Muscle layer of colon (tissue), 2 donors: ENCODE data around the gene PIGQ.

Experiments
- H3K27ac ChIP-seq: one replicate; pipeline ENCODE4 v1.7.0; 2013; ENCODE audit warnings: low read depth, mild to moderate bottlenecking, low read length, moderate library complexity
- H3K27me3 ChIP-seq, 2 donors: one replicate each; pipeline ENCODE4 v1.7.0; 2013; ENCODE audit warnings: low read length in 2 of 2, mild to moderate bottlenecking in 2 of 2; ENCODE audit not compliant: insufficient read depth in 2 of 2, control insufficient read depth in 1 of 2
- H3K36me3 ChIP-seq: one replicate; pipeline ENCODE4 v1.7.0; 2013; ENCODE audit warnings: mild to moderate bottlenecking, low read length; ENCODE audit not compliant: insufficient read depth
- H3K4me1 ChIP-seq: one replicate; pipeline ENCODE4 v1.7.0; 2013; ENCODE audit warnings: mild to moderate bottlenecking, low read length; ENCODE audit not compliant: insufficient read depth
- H3K4me3 ChIP-seq, 2 donors: one replicate each; pipeline ENCODE4 v1.7.0; 2013; ENCODE audit warnings: low read length in 2 of 2, low read depth in 1 of 2, mild to moderate bottlenecking in 1 of 2, moderate library complexity in 1 of 2
- H3K9ac ChIP-seq: one replicate; pipeline ENCODE4 v1.7.0; 2013; ENCODE audit warnings: low read length
- H3K9me3 ChIP-seq: one replicate; pipeline ENCODE4 v1.7.0; 2013; ENCODE audit warnings: mild to moderate bottlenecking, low read length
- donor health status: abdominal sarcoma.
- donor health status: Adenocarcinoma of cecum.

PIGQ gene

DNA sequence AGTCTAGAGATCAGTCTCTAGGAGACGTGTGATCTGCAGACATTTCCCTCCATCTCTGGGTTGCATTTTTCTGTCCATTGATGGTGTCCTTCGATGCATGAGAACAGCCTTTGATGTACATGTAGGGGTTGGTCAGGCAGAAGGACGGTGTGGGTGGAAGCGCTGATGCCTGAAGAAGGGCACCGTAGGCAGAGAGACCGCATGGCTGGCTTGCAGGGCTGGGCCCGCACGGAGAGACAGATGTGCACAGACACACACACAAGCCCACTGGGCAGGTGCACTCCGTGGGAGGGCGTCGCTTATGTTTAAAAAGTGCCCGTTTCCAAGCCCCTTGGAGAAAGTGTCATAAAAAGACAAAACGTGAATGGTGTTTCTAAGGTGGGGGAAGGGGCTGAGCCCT lies 45.4 kb downstream of the PIGQ start:
- no peak overlapping the region for H3K4me3 ChIP-seq
- no peaks in the 10 kb centered on the region for H3K9me3 ChIP-seq
- no peak overlapping the region for H3K9ac ChIP-seq
- H3K4me1 ChIP-seq: no peaks in the 10 kb centered on the region
- no peak overlapping the region for H3K27ac ChIP-seq
- H3K27me3 ChIP-seq: no peaks in the 10 kb centered on the region
- H3K36me3 ChIP-seq: no peaks in the 10 kb centered on the region

DNA sequence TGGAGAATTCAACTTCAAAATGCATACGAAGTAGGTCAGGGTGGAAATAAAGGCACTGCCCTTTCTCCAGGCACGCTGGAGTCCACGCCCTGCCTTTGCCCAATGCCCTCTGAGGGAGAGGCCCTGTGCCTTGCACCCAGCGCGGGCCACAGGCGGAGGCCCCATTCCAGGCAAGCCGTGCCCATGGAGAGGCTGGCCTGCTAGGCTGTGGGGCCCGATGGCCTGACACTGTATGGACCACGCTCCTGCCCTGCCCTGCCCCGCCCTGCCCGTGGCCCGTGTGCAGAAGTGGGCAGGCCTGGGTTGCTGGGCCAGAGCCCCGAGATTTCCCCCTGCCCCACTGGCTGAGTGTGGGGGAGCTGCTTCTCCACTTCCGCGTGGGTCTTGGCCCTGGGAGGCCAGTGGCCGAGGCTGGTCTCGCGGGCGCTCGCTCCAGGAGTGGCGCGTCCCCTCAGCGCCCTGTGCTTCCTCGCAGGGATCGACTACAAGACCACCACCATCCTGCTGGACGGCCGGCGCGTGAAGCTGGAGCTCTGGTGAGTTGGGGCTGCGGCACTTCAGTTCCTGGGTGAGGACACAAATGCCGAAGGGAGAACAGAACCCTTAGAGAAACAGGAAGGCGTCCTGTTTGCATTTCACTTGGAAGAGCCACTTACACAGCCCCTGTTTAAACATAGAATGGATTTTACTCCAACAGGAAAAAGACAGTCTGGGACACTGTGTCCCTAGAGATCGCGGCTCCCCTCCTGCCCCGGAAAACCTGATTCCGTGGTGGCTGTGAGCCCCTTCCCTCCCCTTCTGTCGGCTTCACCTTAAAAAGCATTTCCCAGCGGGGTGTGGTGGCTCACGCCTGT lies 47.2 kb downstream of the PIGQ start:
- no peak overlapping the region for H3K27ac ChIP-seq
- H3K4me3 ChIP-seq: no peak overlapping the region
- H3K9me3 ChIP-seq: no peaks in the 10 kb centered on the region

DNA sequence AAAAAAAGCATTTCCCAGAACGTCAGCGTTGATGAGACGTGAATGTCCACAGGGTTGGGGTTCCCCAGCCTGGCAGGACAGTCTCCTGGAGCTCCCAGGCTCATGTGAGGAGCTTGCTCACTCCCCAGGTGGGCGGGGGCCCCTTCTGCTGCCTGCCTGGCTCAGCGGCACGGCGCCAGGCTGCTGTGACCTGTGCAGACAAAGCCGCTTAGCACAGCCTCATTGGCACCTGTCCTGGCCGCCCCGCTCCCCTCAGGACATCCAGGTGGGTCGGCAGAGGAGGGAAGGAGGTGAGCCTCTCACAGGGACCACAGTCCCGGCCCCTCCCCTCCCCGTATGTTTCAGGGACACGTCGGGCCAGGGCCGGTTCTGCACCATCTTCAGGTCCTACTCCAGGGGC lies 48.1 kb downstream of the PIGQ start:
- H3K4me3 ChIP-seq: no peak overlapping the region
- no peak overlapping the region for H3K27ac ChIP-seq
- no peaks in the 10 kb centered on the region for H3K9me3 ChIP-seq
- H3K9ac ChIP-seq: no peak overlapping the region
- no peaks in the 10 kb centered on the region for H3K27me3 ChIP-seq
- H3K36me3 ChIP-seq: no peaks in the 10 kb centered on the region
- peaks cover 4% of the 10 kb centered on the region for H3K4me1 ChIP-seq

More for the DNA sequence above, 47.2 kb downstream of the PIGQ start:
- no peak overlapping the region for H3K9ac ChIP-seq
- no peaks in the 10 kb centered on the region for H3K36me3 ChIP-seq
- H3K27me3 ChIP-seq: no peaks in the 10 kb centered on the region
- peaks cover 4% of the 10 kb centered on the region for H3K4me1 ChIP-seq

DNA sequence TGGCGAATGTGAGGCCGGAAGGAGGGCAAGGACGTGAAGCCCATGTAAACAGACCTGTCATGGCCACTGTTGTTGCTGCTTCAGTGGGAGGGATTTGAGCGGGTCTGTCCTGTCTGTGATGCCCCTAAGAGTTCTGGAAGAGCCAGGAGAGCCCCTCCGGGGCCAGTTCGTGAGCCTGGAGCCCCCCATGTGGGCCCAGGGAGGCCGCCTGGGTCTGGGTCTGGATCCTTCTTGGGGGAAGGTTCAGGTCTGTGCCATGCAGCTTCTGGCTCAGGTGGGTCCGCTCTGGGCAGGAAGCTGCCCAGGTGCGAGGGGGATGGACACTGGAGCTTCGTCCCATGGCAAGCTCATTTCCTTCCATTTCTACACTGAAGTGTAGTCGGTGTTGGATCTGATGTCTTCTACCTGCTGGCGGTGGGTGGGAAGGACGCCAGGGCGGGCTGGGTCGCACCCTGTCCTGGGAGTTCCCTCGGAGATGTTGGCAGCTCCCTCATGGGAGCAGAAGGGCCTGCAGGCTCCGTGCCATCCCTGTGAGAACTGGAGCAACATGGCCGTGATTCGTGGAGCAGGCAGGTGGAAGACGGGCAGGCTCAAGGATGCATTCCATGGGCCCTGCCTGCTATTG lies 49.8 kb downstream of the PIGQ start:
- Histone ChIP-seq H3K4me3 (no peak overlapping the region), H3K27me3 (no peaks in the 10 kb centered on the region), H3K9me3 (no peaks in the 10 kb centered on the region), H3K36me3 (no peaks in the 10 kb centered on the region), H3K9ac (no peak overlapping the region), H3K4me1 (peaks cover 4% of the 10 kb centered on the region), H3K27ac (no peak overlapping the region)

DNA sequence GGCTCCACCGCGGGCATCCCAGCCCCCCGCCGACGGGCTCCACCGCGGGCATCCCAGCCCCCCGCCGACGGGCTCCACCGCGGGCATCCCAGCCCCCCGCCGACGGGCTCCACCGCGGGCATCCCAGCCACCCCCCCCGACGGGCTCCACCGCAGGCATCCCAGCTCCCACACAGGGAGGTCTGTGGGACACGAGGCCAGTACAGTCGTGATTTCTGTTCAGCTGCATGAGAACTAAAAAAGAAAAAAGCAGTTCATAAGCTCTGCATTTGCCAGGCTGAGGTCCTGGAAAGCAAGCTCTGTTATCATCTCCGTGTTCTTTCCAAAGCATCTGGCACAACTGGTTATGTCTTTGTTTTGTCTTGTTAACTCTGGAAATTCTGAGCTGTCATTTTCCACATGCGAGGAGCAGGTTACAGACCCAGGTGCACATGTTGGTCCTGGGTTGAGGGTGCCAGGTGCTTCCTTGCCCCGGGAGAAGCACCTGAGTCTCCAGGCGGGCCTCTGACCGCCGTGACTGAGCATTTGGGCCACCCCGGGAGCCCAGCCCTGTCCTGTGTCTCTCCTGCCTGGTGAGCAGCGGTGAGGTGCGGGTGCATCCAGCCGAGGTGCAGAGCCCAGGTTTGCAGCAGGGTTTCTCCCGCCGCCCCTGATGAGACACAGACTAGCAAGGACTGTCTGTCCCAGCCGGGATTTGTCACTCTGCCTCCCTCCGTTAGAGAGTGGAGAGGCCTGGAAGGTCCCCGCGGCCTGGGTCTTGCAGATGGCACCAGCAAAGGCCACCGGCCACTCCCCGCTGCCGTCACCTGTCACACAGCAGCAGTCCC lies 51.1 kb downstream of the PIGQ start:
- Histone ChIP-seq H3K4me3 (no peak overlapping the region), H3K27ac (no peak overlapping the region)

DNA sequence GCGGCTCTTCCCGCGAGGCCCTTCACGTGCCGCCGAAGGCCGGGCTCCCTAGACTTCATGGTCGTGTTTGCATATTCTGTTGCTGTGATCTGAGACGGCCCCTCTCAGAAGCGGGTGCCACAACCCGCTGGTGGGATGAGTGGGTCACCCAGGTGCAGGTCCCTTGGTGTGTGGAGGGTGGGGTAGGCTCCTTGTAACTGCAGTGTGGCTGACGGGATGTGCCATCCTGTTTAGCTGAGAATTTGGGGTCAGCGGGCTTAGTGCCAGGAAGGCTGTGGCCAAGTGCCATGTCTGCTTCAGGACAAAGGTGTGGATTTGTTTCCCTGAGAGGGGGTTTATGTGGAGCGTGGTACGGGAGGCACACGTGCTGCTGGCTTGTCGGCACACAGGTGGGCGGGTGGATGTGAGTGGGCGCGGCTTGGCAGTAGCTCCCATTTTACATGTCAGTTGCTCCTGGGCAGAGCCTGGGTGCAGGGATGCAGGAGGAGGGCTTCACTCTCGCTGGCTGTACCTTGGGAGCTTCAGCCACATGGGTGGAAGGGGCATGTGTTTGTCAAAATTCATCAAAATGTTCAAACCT lies 51.8 kb downstream of the PIGQ start:
- H3K27me3 ChIP-seq: no peaks in the 10 kb centered on the region
- H3K9ac ChIP-seq: no peak overlapping the region
- H3K27ac ChIP-seq: no peak overlapping the region
- H3K4me3 ChIP-seq: no peak overlapping the region
- no peaks in the 10 kb centered on the region for H3K9me3 ChIP-seq
- H3K36me3 ChIP-seq: no peaks in the 10 kb centered on the region
- peaks cover 4% of the 10 kb centered on the region for H3K4me1 ChIP-seq

More for the DNA sequence above, 51.1 kb downstream of the PIGQ start:
- no peaks in the 10 kb centered on the region for H3K36me3 ChIP-seq
- peaks cover 4% of the 10 kb centered on the region for H3K4me1 ChIP-seq
- no peak overlapping the region for H3K9ac ChIP-seq
- H3K9me3 ChIP-seq: no peaks in the 10 kb centered on the region
- no peaks in the 10 kb centered on the region for H3K27me3 ChIP-seq

DNA sequence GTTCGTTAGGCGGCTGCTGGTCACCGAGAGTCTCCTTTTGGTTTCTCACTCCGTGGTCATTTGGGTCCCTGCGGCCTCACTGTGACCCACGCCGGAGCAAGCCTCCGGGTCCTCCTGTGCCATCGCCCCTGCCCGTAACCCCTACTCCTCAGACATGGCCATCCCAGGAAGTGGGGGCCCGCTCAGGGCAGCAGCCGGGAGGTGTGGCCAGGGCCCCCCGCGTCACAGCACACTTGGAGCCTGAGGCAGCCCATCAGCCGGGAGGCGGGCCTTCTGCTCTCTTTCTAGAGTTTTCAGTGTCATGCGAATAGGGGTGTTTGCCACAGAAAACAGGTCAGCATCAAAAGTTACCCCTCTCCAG lies 53.1 kb downstream of the PIGQ start:
- no peak overlapping the region for H3K9ac ChIP-seq
- H3K27ac ChIP-seq: no peak overlapping the region
- no peaks in the 10 kb centered on the region for H3K9me3 ChIP-seq
- H3K4me1 ChIP-seq: peaks cover 4% of the 10 kb centered on the region
- no peaks in the 10 kb centered on the region for H3K27me3 ChIP-seq
- H3K4me3 ChIP-seq: no peak overlapping the region
- no peaks in the 10 kb centered on the region for H3K36me3 ChIP-seq

DNA sequence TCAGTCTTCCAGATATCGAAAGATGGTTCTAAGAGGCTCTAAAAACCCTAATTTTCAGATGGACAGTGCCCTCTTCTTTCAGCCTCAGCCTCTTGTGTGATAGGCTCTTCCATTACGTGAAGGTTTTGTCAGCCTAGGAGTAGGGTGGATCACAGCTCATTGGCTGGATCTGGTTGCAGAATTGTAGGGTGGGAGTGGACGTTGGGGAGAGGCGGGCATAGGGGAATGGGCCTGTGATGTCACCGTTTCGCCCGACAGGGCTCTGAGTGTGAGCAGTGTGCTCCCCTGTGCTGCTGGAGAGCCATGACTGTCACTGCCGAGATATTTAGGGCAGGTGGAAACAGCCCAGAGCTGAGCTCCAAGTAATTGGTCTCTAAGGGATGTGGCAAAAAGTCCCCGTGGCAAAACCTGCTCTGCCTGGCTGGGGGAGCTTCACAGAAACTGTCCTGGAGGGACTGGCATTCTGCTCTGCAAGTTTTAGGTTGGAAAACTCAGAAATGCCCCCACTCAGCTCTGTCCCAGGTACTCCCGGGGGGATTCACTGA lies 54.8 kb downstream of the PIGQ start:
- no peak overlapping the region for H3K27ac ChIP-seq
- no peak overlapping the region for H3K9ac ChIP-seq
- H3K36me3 ChIP-seq: no peaks in the 10 kb centered on the region
- no peaks in the 10 kb centered on the region for H3K9me3 ChIP-seq
- H3K27me3 ChIP-seq: no peaks in the 10 kb centered on the region
- H3K4me3 ChIP-seq: no peak overlapping the region
- peaks cover 4% of the 10 kb centered on the region for H3K4me1 ChIP-seq

DNA sequence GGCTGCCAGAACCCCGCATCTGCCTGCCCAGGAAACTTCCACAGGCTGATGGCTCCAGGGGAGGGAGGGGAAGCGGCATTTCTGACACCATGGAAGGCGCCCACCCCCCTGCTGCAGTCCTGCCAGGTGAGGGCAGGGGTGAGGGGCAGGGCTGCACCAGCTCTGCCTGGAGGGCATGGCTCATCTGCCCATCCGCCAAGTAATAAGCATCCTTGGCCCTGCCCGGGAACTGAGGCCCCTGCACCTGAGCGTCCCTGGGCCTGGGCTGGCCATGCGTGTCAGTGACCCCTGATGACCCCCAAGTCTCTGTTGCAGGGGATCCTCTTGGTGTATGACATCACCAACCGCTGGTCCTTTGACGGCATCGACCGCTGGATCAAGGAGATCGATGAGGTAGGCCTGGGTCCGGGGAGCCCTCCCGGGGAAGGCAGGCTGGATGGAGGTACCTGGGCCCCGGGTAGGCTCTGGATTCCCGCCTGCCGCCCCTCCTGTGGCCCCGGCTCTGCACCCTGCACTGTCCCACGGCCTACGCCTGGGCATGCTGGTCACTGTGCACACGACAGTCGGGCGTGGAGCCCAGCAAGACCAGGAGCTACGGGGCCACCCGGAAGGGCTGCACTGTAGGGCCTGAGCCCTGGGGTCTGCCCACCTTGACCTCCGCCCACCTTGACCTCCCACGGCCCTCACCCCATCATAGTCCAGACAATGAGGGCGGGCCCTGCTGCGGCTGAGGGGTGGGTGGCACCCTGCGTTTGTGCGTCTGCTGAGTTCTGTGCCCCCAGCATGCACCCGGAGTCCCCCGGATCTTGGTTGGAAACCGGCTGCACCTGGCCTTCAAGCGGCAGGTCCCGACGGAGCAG lies 55.6 kb downstream of the PIGQ start:
- peaks cover 4% of the 10 kb centered on the region for H3K4me1 ChIP-seq
- no peak overlapping the region for H3K4me3 ChIP-seq
- H3K9ac ChIP-seq: no peak overlapping the region
- no peaks in the 10 kb centered on the region for H3K36me3 ChIP-seq
- H3K27me3 ChIP-seq: no peaks in the 10 kb centered on the region
- no peaks in the 10 kb centered on the region for H3K9me3 ChIP-seq
- H3K27ac ChIP-seq: no peak overlapping the region

DNA sequence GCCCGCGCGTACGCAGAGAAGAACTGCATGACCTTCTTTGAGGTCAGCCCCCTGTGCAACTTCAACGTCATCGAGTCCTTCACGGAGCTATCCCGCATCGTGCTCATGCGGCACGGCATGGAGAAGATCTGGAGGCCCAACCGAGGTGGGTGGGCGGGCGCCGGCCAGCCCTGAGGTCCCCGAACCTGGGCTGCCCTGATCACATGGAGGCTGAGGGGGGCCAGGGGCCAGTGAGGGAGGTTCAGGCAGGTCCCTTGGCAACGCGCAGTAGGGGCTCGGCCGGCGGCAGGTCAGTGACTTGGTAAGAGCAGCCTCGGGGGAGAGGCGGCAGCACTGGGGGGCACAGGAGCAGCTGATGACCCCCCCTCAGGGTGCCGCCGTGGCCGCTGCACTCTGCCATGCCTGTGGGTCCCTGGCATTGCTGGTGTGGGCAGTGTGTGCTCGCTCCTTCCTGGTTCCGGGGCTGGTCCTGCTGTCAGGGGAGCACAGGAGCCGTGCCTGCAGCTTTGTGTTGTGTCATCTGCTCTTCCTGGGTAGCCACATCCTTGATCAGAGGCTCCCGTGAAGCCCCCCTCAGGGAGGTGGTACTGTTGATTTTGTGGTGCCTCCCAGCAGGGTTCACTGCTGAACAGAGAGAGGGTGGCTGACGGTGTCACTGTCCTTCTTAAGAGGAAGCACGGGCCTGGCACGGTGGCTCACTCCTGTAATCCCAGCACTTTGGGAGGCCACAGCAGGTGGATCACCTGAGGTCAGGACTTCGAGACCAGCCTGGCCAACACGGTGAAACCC lies 56.4 kb downstream of the PIGQ start:
- peaks cover 0 to 6% of the 10 kb centered on the region in 2 donors for H3K27me3 ChIP-seq
- no peak overlapping the region for H3K4me3 ChIP-seq
- H3K9me3 ChIP-seq: no peaks in the 10 kb centered on the region
- H3K9ac ChIP-seq: no peak overlapping the region
- no peaks in the 10 kb centered on the region for H3K36me3 ChIP-seq
- peaks cover 4% of the 10 kb centered on the region for H3K4me1 ChIP-seq
- no peak overlapping the region for H3K27ac ChIP-seq
